HepG2 (cell line): Measurements from ENCODE around the gene PDZD7. TPM values are rescaled to one million over a fixed set of nuclear protein-coding genes. Genes with fewer than 3 reads are reported as not detected.

Source experiments
- AKAP8 ChIP-seq: sonication (generic); formaldehyde crosslinking; IDR thresholded peaks from 2 replicates; pipeline ENCODE4 v1.5.1; 2020; ENCODE audit warnings: mild to moderate bottlenecking, missing genetic modification reagents
- CREB1 ChIP-seq, 2 experiments: fragments of 450-650 bp in 1 of 2; IDR thresholded peaks; 2 replicates each; pipeline ENCODE4 v1.6.1; 2016 to 2017; ENCODE audit warnings: control low read depth in 1 of 2, mild to moderate bottlenecking in 1 of 2, missing compliant biosample characterization in 1 of 2, missing genetic modification characterization in 1 of 2
- GABPB1 ChIP-seq: IDR thresholded peaks from 2 replicates; pipeline ENCODE4 v1.6.1; 2016; ENCODE audit warnings: mild to moderate bottlenecking, missing genetic modification reagents, moderate library complexity, missing compliant biosample characterization
- HDAC2 ChIP-seq: sonication (generic); formaldehyde crosslinking; IDR thresholded peaks from 2 replicates; pipeline ENCODE4 v1.4.0; 2020; ENCODE audit warnings: missing genetic modification reagents
- IRF2 ChIP-seq: IDR thresholded peaks from 2 replicates; pipeline ENCODE4 v1.6.1; 2018; ENCODE audit warnings: missing genetic modification reagents, missing compliant biosample characterization
- PBX2 ChIP-seq: IDR thresholded peaks from 2 replicates; pipeline ENCODE4 v1.6.1; 2016; ENCODE audit warnings: control low read depth
- PHF21A ChIP-seq: sonication (generic); formaldehyde crosslinking; IDR thresholded peaks from 2 replicates; pipeline ENCODE4 v1.5.0; 2020; ENCODE audit warnings: mild to moderate bottlenecking, missing genetic modification reagents
- RNF2 ChIP-seq: fragments of 450-650 bp; conservative IDR thresholded peaks from 2 replicates; pipeline ENCODE4 v1.6.1; 2016; ENCODE audit warnings: low read depth
- ZMYM4 ChIP-seq: sonication (generic); formaldehyde crosslinking; IDR thresholded peaks from 2 replicates; pipeline ENCODE4 v1.8.1; 2023; ENCODE audit warnings: mild to moderate bottlenecking, missing genetic modification reagents
- ZNF143 ChIP-seq: sonication (generic); formaldehyde crosslinking; IDR thresholded peaks from 2 replicates; pipeline ENCODE4 v1.4.0; 2020; ENCODE audit warnings: missing genetic modification reagents
- ZNF558 ChIP-seq: sonication (generic); formaldehyde crosslinking; IDR thresholded peaks from 2 replicates; pipeline ENCODE4 v1.9.0; 2022; ENCODE audit warnings: mild to moderate bottlenecking, missing genetic modification reagents, borderline replicate concordance
- ZNF75D ChIP-seq: sonication (generic); formaldehyde crosslinking; IDR thresholded peaks from 2 replicates; pipeline ENCODE4 v1.8.1; 2023; ENCODE audit warnings: missing genetic modification reagents, mild to moderate bottlenecking, borderline replicate concordance
- polyA plus RNA-seq, 8 experiments: library from polyadenylated mRNA; depleted of rRNA in 3 of 8; stranded (reverse) in 7 of 8; unstranded in 1 of 8; fragments of >200 nt; fragmentation: Illumina TruSeq in 4 of 8; extraction: Trizol in 4 of 8; gene quantifications; 2 replicates each; pipeline versions ENCODE4 v1.2.1 to v1.2.3, GENCODE V29; 2011 to 2016; ENCODE audit warnings: low read depth in 4 of 8, missing spikeins in 1 of 8, mixed read lengths in 1 of 8; ENCODE audit not compliant: insufficient read depth in 1 of 8
- total RNA-seq, 5 experiments: library from RNA; depleted of rRNA; stranded (reverse); fragments of >200 nt; fragmentation: Illumina TruSeq; extraction: Trizol; gene quantifications; 2 replicates each; pipeline ENCODE4 v1.2.3, GENCODE V29; 2016; ENCODE audit warnings: low read depth in 1 of 5
- TF ChIP-seq, protein P1 (sequence below): sonication (generic); formaldehyde crosslinking; IDR thresholded peaks from 2 replicates; pipeline ENCODE4 v1.5.0; 2020; ENCODE audit warnings: mild to moderate bottlenecking, missing genetic modification reagents
- TF ChIP-seq, protein P2 (sequence below): sonication (generic); formaldehyde crosslinking; IDR thresholded peaks from 2 replicates; pipeline ENCODE4 v1.5.0; 2020; ENCODE audit warnings: missing genetic modification reagents
- TF ChIP-seq, protein P3 (sequence below): sonication (generic); formaldehyde crosslinking; conservative IDR thresholded peaks from 2 replicates; pipeline ENCODE4 v1.4.0; 2020; ENCODE audit warnings: missing genetic modification reagents
- TF ChIP-seq, protein P4 (sequence below): IDR thresholded peaks from 2 replicates; pipeline ENCODE4 v1.6.1; 2016; ENCODE audit warnings: missing biosample characterization, missing genetic modification reagents, low read depth
- TF ChIP-seq, protein P5 (sequence below): sonication (generic); formaldehyde crosslinking; IDR thresholded peaks from 2 replicates; pipeline ENCODE4 v1.4.0; 2020; ENCODE audit warnings: missing genetic modification reagents

Gene PDZD7
- total and polyA plus RNA-seq, 2 of the 13 experiments (the other 11 are each of a cell fraction or from before 2014, with no cell fraction given), result 0.58 to 0.73 TPM

- TF ChIP-seq ZMYM4 (CRISPR knock-in tag) (peak; percentile 29; the same call in 1 of the 2 replicates), RNF2 (0 out of 2 replicates have a peak, but pooled peaks have one; percentile 29), PBX2 (CRISPR knock-in tag) (peak; percentile 97), CREB1 (IDR thresholded peaks at IDR 0.05) (peak; percentile 60), CREB1 (CRISPR knock-in tag; IDR thresholded peaks at IDR 0.05) (no peak), GABPB1 (CRISPR knock-in tag) (peak; percentile 70; the same call in 1 of the 2 replicates), ZNF143 (no peak), IRF2 (CRISPR knock-in tag) (no peak), ZNF558 (0 out of 2 replicates have a peak, but pooled peaks have one; percentile 40), AKAP8 (CRISPR knock-in tag) (no peak), PHF21A (CRISPR knock-in tag) (peak; percentile 47), HDAC2 (CRISPR knock-in tag) (no peak), ZNF75D (CRISPR knock-in tag) (no peak)
- TF ChIP-seq, protein P1, sequence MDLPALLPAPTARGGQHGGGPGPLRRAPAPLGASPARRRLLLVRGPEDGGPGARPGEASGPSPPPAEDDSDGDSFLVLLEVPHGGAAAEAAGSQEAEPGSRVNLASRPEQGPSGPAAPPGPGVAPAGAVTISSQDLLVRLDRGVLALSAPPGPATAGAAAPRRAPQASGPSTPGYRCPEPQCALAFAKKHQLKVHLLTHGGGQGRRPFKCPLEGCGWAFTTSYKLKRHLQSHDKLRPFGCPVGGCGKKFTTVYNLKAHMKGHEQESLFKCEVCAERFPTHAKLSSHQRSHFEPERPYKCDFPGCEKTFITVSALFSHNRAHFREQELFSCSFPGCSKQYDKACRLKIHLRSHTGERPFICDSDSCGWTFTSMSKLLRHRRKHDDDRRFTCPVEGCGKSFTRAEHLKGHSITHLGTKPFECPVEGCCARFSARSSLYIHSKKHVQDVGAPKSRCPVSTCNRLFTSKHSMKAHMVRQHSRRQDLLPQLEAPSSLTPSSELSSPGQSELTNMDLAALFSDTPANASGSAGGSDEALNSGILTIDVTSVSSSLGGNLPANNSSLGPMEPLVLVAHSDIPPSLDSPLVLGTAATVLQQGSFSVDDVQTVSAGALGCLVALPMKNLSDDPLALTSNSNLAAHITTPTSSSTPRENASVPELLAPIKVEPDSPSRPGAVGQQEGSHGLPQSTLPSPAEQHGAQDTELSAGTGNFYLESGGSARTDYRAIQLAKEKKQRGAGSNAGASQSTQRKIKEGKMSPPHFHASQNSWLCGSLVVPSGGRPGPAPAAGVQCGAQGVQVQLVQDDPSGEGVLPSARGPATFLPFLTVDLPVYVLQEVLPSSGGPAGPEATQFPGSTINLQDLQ, result 0 out of 2 replicates have a peak, but pooled peaks have one; percentile 10
- TF ChIP-seq, protein P2, sequence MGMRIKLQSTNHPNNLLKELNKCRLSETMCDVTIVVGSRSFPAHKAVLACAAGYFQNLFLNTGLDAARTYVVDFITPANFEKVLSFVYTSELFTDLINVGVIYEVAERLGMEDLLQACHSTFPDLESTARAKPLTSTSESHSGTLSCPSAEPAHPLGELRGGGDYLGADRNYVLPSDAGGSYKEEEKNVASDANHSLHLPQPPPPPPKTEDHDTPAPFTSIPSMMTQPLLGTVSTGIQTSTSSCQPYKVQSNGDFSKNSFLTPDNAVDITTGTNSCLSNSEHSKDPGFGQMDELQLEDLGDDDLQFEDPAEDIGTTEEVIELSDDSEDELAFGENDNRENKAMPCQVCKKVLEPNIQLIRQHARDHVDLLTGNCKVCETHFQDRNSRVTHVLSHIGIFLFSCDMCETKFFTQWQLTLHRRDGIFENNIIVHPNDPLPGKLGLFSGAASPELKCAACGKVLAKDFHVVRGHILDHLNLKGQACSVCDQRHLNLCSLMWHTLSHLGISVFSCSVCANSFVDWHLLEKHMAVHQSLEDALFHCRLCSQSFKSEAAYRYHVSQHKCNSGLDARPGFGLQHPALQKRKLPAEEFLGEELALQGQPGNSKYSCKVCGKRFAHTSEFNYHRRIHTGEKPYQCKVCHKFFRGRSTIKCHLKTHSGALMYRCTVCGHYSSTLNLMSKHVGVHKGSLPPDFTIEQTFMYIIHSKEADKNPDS (CRISPR knock-in tag), result no peak
- TF ChIP-seq, protein P3, sequence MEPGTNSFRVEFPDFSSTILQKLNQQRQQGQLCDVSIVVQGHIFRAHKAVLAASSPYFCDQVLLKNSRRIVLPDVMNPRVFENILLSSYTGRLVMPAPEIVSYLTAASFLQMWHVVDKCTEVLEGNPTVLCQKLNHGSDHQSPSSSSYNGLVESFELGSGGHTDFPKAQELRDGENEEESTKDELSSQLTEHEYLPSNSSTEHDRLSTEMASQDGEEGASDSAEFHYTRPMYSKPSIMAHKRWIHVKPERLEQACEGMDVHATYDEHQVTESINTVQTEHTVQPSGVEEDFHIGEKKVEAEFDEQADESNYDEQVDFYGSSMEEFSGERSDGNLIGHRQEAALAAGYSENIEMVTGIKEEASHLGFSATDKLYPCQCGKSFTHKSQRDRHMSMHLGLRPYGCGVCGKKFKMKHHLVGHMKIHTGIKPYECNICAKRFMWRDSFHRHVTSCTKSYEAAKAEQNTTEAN (CRISPR knock-in tag), result no peak
- TF ChIP-seq, protein P4, sequence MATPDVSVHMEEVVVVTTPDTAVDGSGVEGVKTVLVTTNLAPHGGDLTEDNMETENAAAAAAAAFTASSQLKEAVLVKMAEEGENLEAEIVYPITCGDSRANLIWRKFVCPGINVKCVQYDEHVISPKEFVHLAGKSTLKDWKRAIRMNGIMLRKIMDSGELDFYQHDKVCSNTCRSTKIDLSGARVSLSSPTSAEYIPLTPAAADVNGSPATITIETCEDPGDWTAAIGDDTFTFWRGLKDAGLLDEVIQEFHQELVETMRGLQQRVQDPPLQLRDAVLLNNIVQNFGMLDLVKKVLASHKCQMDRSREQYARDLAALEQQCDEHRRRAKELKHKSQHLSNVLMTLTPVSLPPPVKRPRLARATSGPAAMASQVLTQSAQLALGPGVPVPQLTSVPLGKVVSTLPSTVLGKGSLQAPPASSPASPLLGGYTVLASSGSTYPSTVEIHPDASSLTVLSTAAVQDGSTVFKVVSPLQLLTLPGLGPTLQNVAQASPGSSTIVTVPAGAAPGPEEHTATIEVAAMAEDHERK (CRISPR knock-in tag), result no peak
- TF ChIP-seq, protein P5, sequence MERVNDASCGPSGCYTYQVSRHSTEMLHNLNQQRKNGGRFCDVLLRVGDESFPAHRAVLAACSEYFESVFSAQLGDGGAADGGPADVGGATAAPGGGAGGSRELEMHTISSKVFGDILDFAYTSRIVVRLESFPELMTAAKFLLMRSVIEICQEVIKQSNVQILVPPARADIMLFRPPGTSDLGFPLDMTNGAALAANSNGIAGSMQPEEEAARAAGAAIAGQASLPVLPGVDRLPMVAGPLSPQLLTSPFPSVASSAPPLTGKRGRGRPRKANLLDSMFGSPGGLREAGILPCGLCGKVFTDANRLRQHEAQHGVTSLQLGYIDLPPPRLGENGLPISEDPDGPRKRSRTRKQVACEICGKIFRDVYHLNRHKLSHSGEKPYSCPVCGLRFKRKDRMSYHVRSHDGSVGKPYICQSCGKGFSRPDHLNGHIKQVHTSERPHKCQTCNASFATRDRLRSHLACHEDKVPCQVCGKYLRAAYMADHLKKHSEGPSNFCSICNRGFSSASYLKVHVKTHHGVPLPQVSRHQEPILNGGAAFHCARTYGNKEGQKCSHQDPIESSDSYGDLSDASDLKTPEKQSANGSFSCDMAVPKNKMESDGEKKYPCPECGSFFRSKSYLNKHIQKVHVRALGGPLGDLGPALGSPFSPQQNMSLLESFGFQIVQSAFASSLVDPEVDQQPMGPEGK, result no peak
These were observed at the start of gene PDZD7, which contains the start of gene SFXN3 (continued) for GRCh38 chr10:101031128-101031795.
